ENCODE results near the gene FAM76B.

FAM76B gene

GRCh38 chr11:95792200-95792599 is 2.6 kb upstream of the FAM76B start:
- DNase-seq (ENCODE audit: low spot score): no peak

GRCh38 chr11:95791709-95792033 is 2.1 kb upstream of the FAM76B start:
- DNase-seq (ENCODE audit: low spot score): no peak

GRCh38 chr11:95790933-95791708 is 1.5 kb upstream of the FAM76B start:
- DNase-seq (ENCODE audit: low spot score): peak; percentile 90

- DNase-seq (ENCODE audit: low spot score): peak; percentile 98
Observed at GRCh38 chr11:95790123-95790932, 746 bp upstream of the FAM76B start, which contains the start of gene CEP57. CEP57 (plus strand) TSS chr11:95790498; CDS start chr11:95790699, 201 bp downstream.

GRCh38 chr11:95788921-95789505 is 569 bp downstream of the FAM76B start:
- DNase-seq (ENCODE audit: low spot score): peak; percentile 46

- DNase-seq (ENCODE audit: low spot score): no peak
Observed at GRCh38 chr11:95780544-95780943, 9.0 kb downstream of the FAM76B start.

GRCh38 chr11:95778699-95779098 is 10.9 kb downstream of the FAM76B start:
- DNase-seq (ENCODE audit: low spot score): no peak

- no peak for DNase-seq (ENCODE audit: low spot score)
Observed at GRCh38 chr11:95776859-95777258, 12.7 kb downstream of the FAM76B start.

GRCh38 chr11:95768521-95768920 is 21.1 kb downstream of the FAM76B start:
- DNase-seq (ENCODE audit: low spot score): no peak

- DNase-seq (ENCODE audit: low spot score): no peak
Observed at GRCh38 chr11:95767498-95767897, 22.1 kb downstream of the FAM76B start.

- DNase-seq (ENCODE audit: low spot score): no peak
Observed at GRCh38 chr11:95766701-95767100, 22.9 kb downstream of the FAM76B start.

- peak; percentile 74 for DNase-seq (ENCODE audit: low spot score)
Observed at GRCh38 chr11:95764267-95764898, 25.2 kb downstream of the FAM76B start.

GRCh38 chr11:95762534-95762933 is 27.0 kb downstream of the FAM76B start:
- no peak for DNase-seq (ENCODE audit: low spot score)

- DNase-seq (ENCODE audit: low spot score): no peak
Observed at GRCh38 chr11:95760941-95761340, 28.6 kb downstream of the FAM76B start.

GRCh38 chr11:95751515-95751914 is 38.1 kb downstream of the FAM76B start:
- no peak for DNase-seq (ENCODE audit: low spot score)

- no peak for DNase-seq (ENCODE audit: low spot score)
Observed at GRCh38 chr11:95750101-95750500, 39.5 kb downstream of the FAM76B start.

GRCh38 chr11:95739108-95739938 is 50.3 kb downstream of the FAM76B start:
- DNase-seq (ENCODE audit: low spot score): no peak

- no peak for DNase-seq (ENCODE audit: low spot score)
Observed at GRCh38 chr11:95736809-95737208, 52.8 kb downstream of the FAM76B start.

GRCh38 chr11:95736355-95736754 is 53.2 kb downstream of the FAM76B start:
- no peak for DNase-seq (ENCODE audit: low spot score)

GRCh38 chr11:95734009-95734572 is 55.5 kb downstream of the FAM76B start:
- DNase-seq (ENCODE audit: low spot score): no peak

GRCh38 chr11:95732930-95733602 is 56.5 kb downstream of the FAM76B start:
- no peak for DNase-seq (ENCODE audit: low spot score)

Data from SW480 (cell line).